Measurements from ENCODE around the gene RIMS1. TPM values are rescaled to one million over a fixed set of nuclear protein-coding genes. Genes with fewer than 3 reads are reported as not detected.

Gene RIMS1
- total RNA-seq, 6 experiments from 2014 or later, result 1.5 to 2.5 (median 2.2) TPM

GRCh38 chr6:72049376-72049775, 163.0 kb downstream of the RIMS1 start:
- TF ChIP-seq, protein P1, sequence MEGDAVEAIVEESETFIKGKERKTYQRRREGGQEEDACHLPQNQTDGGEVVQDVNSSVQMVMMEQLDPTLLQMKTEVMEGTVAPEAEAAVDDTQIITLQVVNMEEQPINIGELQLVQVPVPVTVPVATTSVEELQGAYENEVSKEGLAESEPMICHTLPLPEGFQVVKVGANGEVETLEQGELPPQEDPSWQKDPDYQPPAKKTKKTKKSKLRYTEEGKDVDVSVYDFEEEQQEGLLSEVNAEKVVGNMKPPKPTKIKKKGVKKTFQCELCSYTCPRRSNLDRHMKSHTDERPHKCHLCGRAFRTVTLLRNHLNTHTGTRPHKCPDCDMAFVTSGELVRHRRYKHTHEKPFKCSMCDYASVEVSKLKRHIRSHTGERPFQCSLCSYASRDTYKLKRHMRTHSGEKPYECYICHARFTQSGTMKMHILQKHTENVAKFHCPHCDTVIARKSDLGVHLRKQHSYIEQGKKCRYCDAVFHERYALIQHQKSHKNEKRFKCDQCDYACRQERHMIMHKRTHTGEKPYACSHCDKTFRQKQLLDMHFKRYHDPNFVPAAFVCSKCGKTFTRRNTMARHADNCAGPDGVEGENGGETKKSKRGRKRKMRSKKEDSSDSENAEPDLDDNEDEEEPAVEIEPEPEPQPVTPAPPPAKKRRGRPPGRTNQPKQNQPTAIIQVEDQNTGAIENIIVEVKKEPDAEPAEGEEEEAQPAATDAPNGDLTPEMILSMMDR (IDR thresholded peaks at IDR 0.05), result no peak
- Mint-ChIP-seq H3K27ac (no peak overlapping the region), H3K27me3 (ENCODE audit: insufficient read depth) (peaks cover 8% of the 10 kb centered on the region), H3K9me3 (no peaks in the 10 kb centered on the region; the same call in 1 of the 2 replicates), H3K36me3 (ENCODE audit: low read depth) (peaks cover 5% of the 10 kb centered on the region), H3K4me1 (ENCODE audit: low read depth) (peaks cover 19% of the 10 kb centered on the region), H3K4me3 (no peak overlapping the region)
- no peak for DNase-seq

- H3K27me3 Mint-ChIP-seq (ENCODE audit: insufficient read depth), result peaks cover 11% of the 10 kb centered on the region
- no peak for DNase-seq
Observed at GRCh38 chr6:72061286-72061685, 174.9 kb downstream of the RIMS1 start.

DNA sequence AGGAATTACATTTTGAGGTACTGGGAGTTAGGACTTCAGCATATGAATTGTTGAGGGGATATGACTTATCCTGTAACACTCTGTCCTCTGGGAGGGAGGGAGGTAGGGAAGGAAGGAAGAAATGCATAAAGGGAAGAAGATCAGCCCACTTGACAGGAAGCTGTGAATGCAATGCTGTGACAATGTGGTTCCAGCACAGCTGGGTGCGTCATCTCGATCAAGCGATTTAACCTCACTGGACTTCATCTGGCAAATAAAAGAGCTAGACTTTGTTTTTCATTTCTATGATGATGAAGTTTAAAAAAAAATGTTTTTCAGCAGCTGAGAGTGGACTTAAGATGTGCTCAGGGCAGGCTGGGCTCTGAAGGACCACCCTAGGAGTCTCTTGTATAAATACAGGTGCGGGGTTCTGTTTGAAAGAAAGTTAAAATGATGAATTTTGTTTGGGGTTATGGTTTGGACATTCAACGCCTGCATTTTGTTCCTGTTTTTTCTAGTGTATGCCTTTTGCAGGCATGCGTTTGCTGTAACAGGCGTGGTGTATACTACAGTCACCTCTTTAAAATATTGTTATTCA, 178.1 kb downstream of the RIMS1 start:
- no peak for DNase-seq
- Mint-ChIP-seq H3K36me3 (ENCODE audit: low read depth) (no peaks in the 10 kb centered on the region), H3K4me1 (ENCODE audit: low read depth) (no peaks in the 10 kb centered on the region), H3K27ac (no peak overlapping the region), H3K4me3 (no peak overlapping the region), H3K9me3 (no peaks in the 10 kb centered on the region), H3K27me3 (ENCODE audit: insufficient read depth) (peaks cover 19% of the 10 kb centered on the region)
- TF ChIP-seq, protein P1 (IDR thresholded peaks at IDR 0.05), result no peak

More at GRCh38 chr6:72061286-72061685, 174.9 kb downstream of the RIMS1 start:
- TF ChIP-seq, protein P1 (IDR thresholded peaks at IDR 0.05), result no peak
- Mint-ChIP-seq H3K9me3 (no peaks in the 10 kb centered on the region), H3K4me3 (no peak overlapping the region), H3K36me3 (ENCODE audit: low read depth) (no peaks in the 10 kb centered on the region), H3K27ac (no peak overlapping the region), H3K4me1 (ENCODE audit: low read depth) (no peaks in the 10 kb centered on the region)

- H3K4me1 Mint-ChIP-seq (ENCODE audit: low read depth), result no peaks in the 10 kb centered on the region
- no peak overlapping the region for H3K4me3 Mint-ChIP-seq
- no peak overlapping the region for H3K27ac Mint-ChIP-seq
- no peaks in the 10 kb centered on the region for H3K36me3 Mint-ChIP-seq (ENCODE audit: low read depth)
- TF ChIP-seq, protein P1 (IDR thresholded peaks at IDR 0.05), result no peak
- peaks cover 9% of the 10 kb centered on the region; the same call in 1 of the 2 replicates for H3K27me3 Mint-ChIP-seq (ENCODE audit: insufficient read depth)
- no peaks in the 10 kb centered on the region for H3K9me3 Mint-ChIP-seq
- DNase-seq, result no peak
Observed at GRCh38 chr6:72078096-72078495, 191.7 kb downstream of the RIMS1 start.

GRCh38 chr6:72080260-72080941, 194.1 kb downstream of the RIMS1 start:
- TF ChIP-seq, protein P1 (IDR thresholded peaks at IDR 0.05), result no peak
- Mint-ChIP-seq H3K4me1 (ENCODE audit: low read depth) (no peaks in the 10 kb centered on the region), H3K27me3 (ENCODE audit: insufficient read depth) (peaks cover 13% of the 10 kb centered on the region; the same call in 1 of the 2 replicates), H3K27ac (no peak overlapping the region), H3K36me3 (ENCODE audit: low read depth) (no peaks in the 10 kb centered on the region), H3K4me3 (no peak overlapping the region), H3K9me3 (no peaks in the 10 kb centered on the region)
- no peak for DNase-seq

Data from HFFc6 (cell line).